Spleen (tissue), 11 donors: ENCODE data around the gene TEX2. TPM values are rescaled to one million over a fixed set of nuclear protein-coding genes. Genes with fewer than 3 reads are reported as not detected.

Source experiments
- DNase-seq: peaks from one replicate; pipeline ENCODE4 v3.0.0-alpha.2; 2020
- H3K27ac ChIP-seq, 8 donors: fragments of 200-600 bp; sonication (generic) in 7 of 8; 1 replicate in 4 of 8; 2 replicates in 4 of 8; pipeline versions ENCODE4 v1.5.0 to v1.8.0; 2016 to 2021; ENCODE audit warnings: inconsistent platforms in 4 of 8, mild to moderate bottlenecking in 4 of 8, moderate library complexity in 1 of 8
- H3K27me3 ChIP-seq, 7 donors: fragments of 200-600 bp; sonication (generic) in 6 of 7; replicated peaks in 1 of 7; 1 replicate in 4 of 7; 2 replicates in 3 of 7; pipeline versions ENCODE4 v1.5.0 to v1.8.0; 2016 to 2021; ENCODE audit warnings: inconsistent platforms in 3 of 7, mild to moderate bottlenecking in 1 of 7
- H3K36me3 ChIP-seq, 6 donors: fragments of 200-600 bp; sonication (generic) in 5 of 6; 1 replicate in 4 of 6; 2 replicates in 2 of 6; pipeline versions ENCODE4 v1.5.0 to v1.8.0; 2016 to 2021; ENCODE audit warnings: inconsistent platforms in 2 of 6
- H3K4me1 ChIP-seq, 6 donors: fragments of 200-600 bp; sonication (generic) in 5 of 6; 1 replicate in 3 of 6; 2 replicates in 3 of 6; pipeline versions ENCODE4 v1.5.0 to v1.8.0; 2016 to 2021; ENCODE audit warnings: inconsistent platforms in 3 of 6
- H3K4me3 ChIP-seq, 8 donors: fragments of 200-600 bp; sonication (generic) in 7 of 8; 1 replicate in 4 of 8; 2 replicates in 4 of 8; pipeline versions ENCODE4 v1.5.0 to v1.8.0; 2016 to 2021; ENCODE audit warnings: inconsistent platforms in 4 of 8, mild to moderate bottlenecking in 4 of 8, moderate library complexity in 2 of 8
- H3K9me3 ChIP-seq, 8 donors: fragments of 200-600 bp; sonication (generic) in 7 of 8; 1 replicate in 4 of 8; 2 replicates in 4 of 8; pipeline versions ENCODE4 v1.5.0 to v1.8.0; 2016 to 2021; ENCODE audit warnings: inconsistent platforms in 4 of 8
- POLR2A ChIP-seq, 3 donors: fragments of 450-650 bp; IDR thresholded peaks; one replicate each; pipeline ENCODE4 v1.5.1; 2017; ENCODE audit warnings: antibody characterized with exemption in 3 of 3, mild to moderate bottlenecking in 1 of 3
- POLR2AphosphoS5 ChIP-seq, 3 donors: sonication (generic); formaldehyde crosslinking; IDR thresholded peaks; one replicate each; pipeline ENCODE4 v1.5.1; 2017; ENCODE audit warnings: antibody characterized with exemption in 3 of 3
- WGBS, 5 donors: extraction: QIAGEN DNeasy Blood & Tissue Kit in 3 of 5; methylation state at CpG; one replicate each; pipeline versions ENCODE4 v1.1.5 to v1.1.7; 2013 to 2018; 5-methylcytosine and 5-hydroxymethylcytosine counted together
- intact Hi-C: fragments of 100-400 bp; cut with DNase I; formaldehyde crosslinking; loops from one replicate; pipeline ENCODE4 v1.15.0; 2023; ENCODE audit warnings: low total_unique reads
- polyA plus RNA-seq, 3 donors: library from polyadenylated mRNA; stranded (reverse); fragments of 200-250 nt; gene quantifications; one replicate each; pipeline ENCODE4 v1.2.1, GENCODE V29; 2013
- total RNA-seq, 7 donors: library from RNA; depleted of rRNA in 3 of 7; stranded (reverse); fragments of >200 nt in 3 of 7; fragmentation: NEBNext Ultra II Directional in 4 of 7; extraction: Animal tissue kit (Norgen Biotek cat#: 25700) in 4 of 7; gene quantifications; one replicate each; pipeline versions ENCODE4 v1.1.0 to v1.2.1, GENCODE V29; 2016 to 2021
- TF ChIP-seq, protein P1 (sequence below), 11 experiments: fragments of 200-600 bp in 7 of 11; fragments of 450-650 bp in 4 of 11; sonication (generic) in 4 of 11; IDR thresholded peaks in 8 of 11; conservative IDR thresholded peaks in 3 of 11; 1 replicate in 7 of 11; 2 replicates in 4 of 11; pipeline versions ENCODE4 v1.4.0 to v1.8.0; 2016 to 2021; ENCODE audit warnings: antibody characterized with exemption in 11 of 11, inconsistent platforms in 4 of 11, mild to moderate bottlenecking in 1 of 11
- donor health status: healthy with polysubstance abuse.
- donor health status: DM: no; HTN: no; CAD: no; lungs with moderate emphysema.
- donor health status: DM: no; HTN: no; CAD: no.
- donor health status: Bipolar disorder and iron deficiency.
- donor health status: healthy.
- donor health status: DM: no; HTN: no; CAD: no.
- donor health status: DM: yes; HTN: yes; CAD: no.

TEX2 gene
- total and polyA plus RNA-seq, 10 donors: 3.0 to 44.5 (median 26.7) TPM

DNA sequence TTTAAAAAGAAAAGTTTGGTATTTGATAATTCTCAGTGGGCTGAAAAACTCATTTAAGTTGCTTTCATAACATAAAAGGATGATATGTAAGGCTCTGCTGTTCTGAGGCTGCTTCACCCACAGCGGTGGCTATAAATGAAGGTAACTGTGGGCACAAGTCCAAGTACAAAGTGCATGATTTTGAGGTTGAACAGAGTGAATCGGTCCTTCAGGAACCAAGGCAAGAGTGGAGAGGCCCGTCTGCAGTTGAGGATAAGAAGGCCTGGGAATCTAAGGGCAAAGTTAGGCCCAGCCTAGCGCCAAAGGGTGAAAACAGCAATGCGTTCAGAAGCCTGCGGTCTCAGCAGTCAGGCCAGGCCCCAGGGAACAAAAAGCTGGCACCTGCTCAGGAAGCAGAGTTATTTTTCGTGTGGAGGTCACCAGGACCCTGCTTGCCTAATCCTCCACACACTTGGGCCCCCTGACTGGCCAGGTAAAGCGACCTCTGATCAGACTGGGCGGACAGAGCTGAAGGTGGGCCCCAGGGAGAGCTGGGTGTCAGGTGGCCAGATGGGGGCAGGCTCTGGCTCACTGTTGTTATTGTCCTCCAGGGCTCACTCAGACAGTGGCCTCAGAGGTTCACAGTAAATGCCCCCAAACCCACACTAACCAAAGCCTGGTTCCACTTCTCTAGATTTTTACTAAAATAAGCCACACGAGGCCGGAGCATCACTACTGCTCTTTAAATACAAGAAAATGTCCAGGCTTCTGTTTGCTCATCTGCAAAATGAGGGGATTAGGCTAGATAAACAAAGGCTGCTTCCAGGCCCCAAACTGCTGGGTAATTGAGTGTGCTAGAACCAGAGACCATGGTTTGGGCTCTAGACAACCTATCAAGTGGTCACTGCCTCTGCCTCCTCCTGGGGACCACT is 46.5 kb downstream of the TEX2 start:
- WGBS, 5 donors: 48 to 63% (median 54%) methylated on average over 8 to 11 of the region's 11 CpGs
- intact Hi-C loops: no loop called here
- TF ChIP-seq, protein P1, sequence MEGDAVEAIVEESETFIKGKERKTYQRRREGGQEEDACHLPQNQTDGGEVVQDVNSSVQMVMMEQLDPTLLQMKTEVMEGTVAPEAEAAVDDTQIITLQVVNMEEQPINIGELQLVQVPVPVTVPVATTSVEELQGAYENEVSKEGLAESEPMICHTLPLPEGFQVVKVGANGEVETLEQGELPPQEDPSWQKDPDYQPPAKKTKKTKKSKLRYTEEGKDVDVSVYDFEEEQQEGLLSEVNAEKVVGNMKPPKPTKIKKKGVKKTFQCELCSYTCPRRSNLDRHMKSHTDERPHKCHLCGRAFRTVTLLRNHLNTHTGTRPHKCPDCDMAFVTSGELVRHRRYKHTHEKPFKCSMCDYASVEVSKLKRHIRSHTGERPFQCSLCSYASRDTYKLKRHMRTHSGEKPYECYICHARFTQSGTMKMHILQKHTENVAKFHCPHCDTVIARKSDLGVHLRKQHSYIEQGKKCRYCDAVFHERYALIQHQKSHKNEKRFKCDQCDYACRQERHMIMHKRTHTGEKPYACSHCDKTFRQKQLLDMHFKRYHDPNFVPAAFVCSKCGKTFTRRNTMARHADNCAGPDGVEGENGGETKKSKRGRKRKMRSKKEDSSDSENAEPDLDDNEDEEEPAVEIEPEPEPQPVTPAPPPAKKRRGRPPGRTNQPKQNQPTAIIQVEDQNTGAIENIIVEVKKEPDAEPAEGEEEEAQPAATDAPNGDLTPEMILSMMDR (IDR thresholded peaks at IDR 0.05 in 8 of 11, conservative IDR thresholded peaks at IDR 0.05 in 3 of 11): peak in 1 of 11 experiments; percentile 9
- no peak for TF ChIP-seq POLR2AphosphoS5 (IDR thresholded peaks at IDR 0.05)
- Histone ChIP-seq H3K36me3 (peaks cover 3 to 25% (median 22%) of the 10 kb centered on the region in 6 donors), H3K9me3 (no peaks in the 10 kb centered on the region), H3K4me1 (peaks cover 12 to 38% (median 27%) of the 10 kb centered on the region in 6 donors), H3K4me3 (no peak overlapping the region), H3K27me3 (no peaks in the 10 kb centered on the region), H3K27ac (peak overlapping the region; percentile 10 to 75 (median 48))
- peak; percentile 76 for DNase-seq

DNA sequence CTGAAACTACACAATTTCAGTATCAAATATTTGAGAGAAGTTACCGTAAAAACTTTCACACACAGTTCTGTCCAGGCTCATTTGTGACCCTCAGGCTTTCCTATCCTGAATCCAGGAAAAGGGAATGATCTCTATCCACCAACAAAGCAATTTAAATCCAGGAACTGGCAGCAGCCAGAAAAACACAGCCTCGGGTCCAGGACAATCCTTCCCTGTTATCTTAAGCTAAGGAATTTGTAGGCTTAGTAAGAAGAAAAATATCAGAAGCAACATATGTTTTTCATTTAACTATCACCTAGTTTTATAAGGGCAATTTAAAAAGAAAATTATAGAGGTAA is 47.1 kb downstream of the TEX2 start:
- TF ChIP-seq POLR2A (IDR thresholded peaks at IDR 0.05) (no peak), POLR2AphosphoS5 (IDR thresholded peaks at IDR 0.05) (no peak)
- TF ChIP-seq, protein P1 (IDR thresholded peaks at IDR 0.05 in 8 of 11, conservative IDR thresholded peaks at IDR 0.05 in 3 of 11): no peak
- 60 to 83% (median 79%) methylated on average over 2 of the region's 2 CpGs for whole genome bisulfite sequencing, 5 donors
- peaks cover 12 to 38% (median 25%) of the 10 kb centered on the region in 6 donors for H3K4me1 ChIP-seq
- H3K27me3 ChIP-seq: no peaks in the 10 kb centered on the region
- intact Hi-C loops: no loop called here
- H3K36me3 ChIP-seq: peaks cover 3 to 30% (median 23%) of the 10 kb centered on the region in 6 donors
- H3K4me3 ChIP-seq: no peak overlapping the region
- no peaks in the 10 kb centered on the region for H3K9me3 ChIP-seq
- peak overlapping the region in 7 of 8 donors; percentile 12 to 75 (median 49) for H3K27ac ChIP-seq
- no peak for DNase-seq

DNA sequence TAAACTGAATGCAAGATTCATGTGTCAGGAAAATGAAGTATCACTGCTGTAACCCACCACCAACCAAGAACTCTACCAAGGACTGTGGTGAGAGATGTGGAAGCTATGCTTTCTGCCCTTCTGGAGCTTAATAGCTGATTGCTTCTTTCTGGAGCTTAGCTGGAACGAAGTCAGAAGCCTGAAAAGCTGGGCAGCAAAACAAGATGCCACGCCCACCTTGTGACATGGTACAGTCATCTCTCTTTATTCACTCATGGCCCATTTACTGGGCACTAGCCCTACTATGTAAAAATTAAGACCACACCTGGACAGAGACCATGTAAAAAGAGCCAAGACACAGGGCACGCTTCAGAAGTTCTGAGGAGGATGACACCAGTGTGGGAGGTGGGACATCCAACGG is 48.1 kb downstream of the TEX2 start:
- no peak for DNase-seq
- Histone ChIP-seq H3K27me3 (no peaks in the 10 kb centered on the region), H3K4me1 (peaks cover 12 to 38% (median 25%) of the 10 kb centered on the region in 6 donors), H3K4me3 (no peak overlapping the region), H3K27ac (no peak overlapping the region), H3K9me3 (no peaks in the 10 kb centered on the region), H3K36me3 (peaks cover 3 to 30% (median 23%) of the 10 kb centered on the region in 6 donors)
- 90 to 99% (median 98%) methylated on average over 4 of the region's 4 CpGs for WGBS, 5 donors
- TF ChIP-seq POLR2AphosphoS5 (IDR thresholded peaks at IDR 0.05): no peak
- TF ChIP-seq POLR2A (IDR thresholded peaks at IDR 0.05): no peak
- TF ChIP-seq, protein P1 (IDR thresholded peaks at IDR 0.05 in 8 of 11, conservative IDR thresholded peaks at IDR 0.05 in 3 of 11): no peak
- intact Hi-C loops: no loop called here
